Colonic mucosa (tissue), 4 donors: ENCODE data around the gene CARMIL1. TPM values are rescaled to one million over a fixed set of nuclear protein-coding genes. Genes with fewer than 3 reads are reported as not detected.

Experiments used
- DNase-seq: peaks from one replicate; pipeline ENCODE4 v3.0.0-alpha.2; 2020
- H3K27ac ChIP-seq: fragments of 200-600 bp; one replicate; pipeline ENCODE4 v1.8.0; 2021
- H3K27me3 ChIP-seq: fragments of 200-600 bp; one replicate; pipeline ENCODE4 v1.8.0; 2021
- H3K36me3 ChIP-seq: fragments of 200-600 bp; one replicate; pipeline ENCODE4 v1.8.0; 2021
- H3K4me1 ChIP-seq: fragments of 200-600 bp; one replicate; pipeline ENCODE4 v1.8.0; 2021; ENCODE audit warnings: mild to moderate bottlenecking
- H3K4me3 ChIP-seq: fragments of 200-600 bp; one replicate; pipeline ENCODE4 v1.8.0; 2021
- H3K9ac ChIP-seq, 2 donors: one replicate each; pipeline ENCODE4 v1.7.0; 2013; ENCODE audit warnings: control low read depth in 2 of 2, low read depth in 2 of 2, low read length in 2 of 2
- H3K9me3 ChIP-seq: fragments of 200-600 bp; one replicate; pipeline ENCODE4 v1.8.0; 2021
- CTCF ChIP-seq: fragments of 200-600 bp; IDR thresholded peaks from one replicate; pipeline ENCODE4 v1.8.0; 2022; ENCODE audit warnings: antibody characterized with exemption, mild to moderate bottlenecking
- intact Hi-C: fragments of 100-400 bp; cut with DNase I; formaldehyde crosslinking; loops from one replicate; pipeline ENCODE4 v1.14.1; 2022
- total RNA-seq, 2 donors: library from RNA; stranded (reverse); fragmentation: NEBNext Ultra II Directional in 1 of 2; extraction: Animal tissue kit (Norgen Biotek cat#: 25700) in 1 of 2; gene quantifications; one replicate each; pipeline ENCODE4 v1.2.1, GENCODE V29; 2021
- donor health status: healthy.
- donor health status: DM: no; HTN: no; CAD: no.
- donor health status: DM: no; HTN: no; CAD: no.

Gene CARMIL1
- total RNA-seq, 2 donors from 2014 or later = 38.6 to 50.2 TPM

GRCh38 chr6:25329161-25329817, 50.1 kb downstream of the CARMIL1 start:
- H3K9me3 ChIP-seq = no peaks in the 10 kb centered on the region
- H3K27ac ChIP-seq = no peak overlapping the region
- H3K36me3 ChIP-seq = no peaks in the 10 kb centered on the region
- H3K4me3 ChIP-seq = no peak overlapping the region
- DNase-seq = no peak
- H3K9ac ChIP-seq = no peak overlapping the region
- no peaks in the 10 kb centered on the region for H3K27me3 ChIP-seq
- TF ChIP-seq CTCF = no peak
- intact Hi-C loops = no loop called here
- H3K4me1 ChIP-seq = peaks cover 10% of the 10 kb centered on the region

GRCh38 chr6:25329982-25330381, 50.8 kb downstream of the CARMIL1 start:
- peaks cover 10% of the 10 kb centered on the region for H3K4me1 ChIP-seq
- DNase-seq = no peak
- no peak for TF ChIP-seq CTCF
- H3K9ac ChIP-seq = no peak overlapping the region
- H3K27ac ChIP-seq = no peak overlapping the region
- H3K36me3 ChIP-seq = no peaks in the 10 kb centered on the region
- intact Hi-C loops = no loop called here
- H3K9me3 ChIP-seq = no peaks in the 10 kb centered on the region
- no peak overlapping the region for H3K4me3 ChIP-seq
- no peaks in the 10 kb centered on the region for H3K27me3 ChIP-seq

GRCh38 chr6:25330796-25331685, 51.9 kb downstream of the CARMIL1 start:
- Histone ChIP-seq H3K4me1 (peaks cover 10% of the 10 kb centered on the region), H3K9me3 (no peaks in the 10 kb centered on the region), H3K36me3 (no peaks in the 10 kb centered on the region), H3K9ac (no peak overlapping the region), H3K27me3 (no peaks in the 10 kb centered on the region), H3K27ac (no peak overlapping the region), H3K4me3 (no peak overlapping the region)
- no peak for DNase-seq
- no peak for TF ChIP-seq CTCF
- intact Hi-C loops = no loop called here

- intact Hi-C loops = no loop called here
- DNase-seq = no peak
- no peak for TF ChIP-seq CTCF
- no peak overlapping the region for H3K27ac ChIP-seq
- no peak overlapping the region for H3K4me3 ChIP-seq
- H3K27me3 ChIP-seq = no peaks in the 10 kb centered on the region
- H3K9me3 ChIP-seq = no peaks in the 10 kb centered on the region
- no peaks in the 10 kb centered on the region for H3K36me3 ChIP-seq
- H3K9ac ChIP-seq = no peak overlapping the region
- peaks cover 10% of the 10 kb centered on the region for H3K4me1 ChIP-seq
These were observed 53.0 kb downstream of the CARMIL1 start for GRCh38 chr6:25332165-25332564.

GRCh38 chr6:25332655-25333071, 53.5 kb downstream of the CARMIL1 start:
- DNase-seq = no peak
- H3K36me3 ChIP-seq = no peaks in the 10 kb centered on the region
- intact Hi-C loops = no loop called here
- no peak overlapping the region for H3K4me3 ChIP-seq
- H3K9ac ChIP-seq = no peak overlapping the region
- H3K27ac ChIP-seq = no peak overlapping the region
- no peaks in the 10 kb centered on the region for H3K9me3 ChIP-seq
- peaks cover 10% of the 10 kb centered on the region for H3K4me1 ChIP-seq
- no peaks in the 10 kb centered on the region for H3K27me3 ChIP-seq
- TF ChIP-seq CTCF = no peak
